Peyer's patch (tissue), 4 donors: ENCODE data around the gene SHISA6.

Experiments used
- POLR2A ChIP-seq, 2 donors: fragments of 450-650 bp; IDR thresholded peaks; one replicate each; pipeline ENCODE4 v1.5.1; 2017; ENCODE audit warnings: antibody characterized with exemption in 2 of 2, mild to moderate bottlenecking in 2 of 2, moderate library complexity in 2 of 2
- TF ChIP-seq, protein P1 (sequence below), 6 experiments: fragments of 450-650 bp in 4 of 6; fragments of 200-600 bp in 2 of 6; sonication (generic) in 1 of 6; IDR thresholded peaks; one replicate each; pipeline ENCODE4 v1.5.1; 2017 to 2019; ENCODE audit warnings: antibody characterized with exemption in 6 of 6, mild to moderate bottlenecking in 3 of 6, moderate library complexity in 1 of 6

DNA sequence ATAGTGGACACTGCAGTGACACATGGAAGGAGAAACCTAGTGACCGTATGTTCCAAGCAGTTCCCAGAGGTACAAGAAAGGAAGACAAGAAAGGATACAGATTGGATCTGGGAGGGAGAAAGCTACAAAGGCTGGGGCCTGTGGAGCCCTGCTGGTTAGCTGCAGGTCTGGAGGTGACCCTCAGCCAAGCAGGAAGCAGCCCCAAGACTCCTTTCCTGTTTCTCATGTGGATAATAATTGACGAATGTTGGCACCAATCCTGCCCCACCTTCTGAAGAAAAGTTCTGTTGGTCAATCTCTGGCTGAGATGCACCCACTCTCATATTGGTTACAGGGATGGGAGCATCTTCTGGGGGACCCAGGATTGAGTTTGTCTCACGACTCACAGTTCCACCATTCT, 99.8 kb downstream of the SHISA6 start:
- TF ChIP-seq, protein P1, sequence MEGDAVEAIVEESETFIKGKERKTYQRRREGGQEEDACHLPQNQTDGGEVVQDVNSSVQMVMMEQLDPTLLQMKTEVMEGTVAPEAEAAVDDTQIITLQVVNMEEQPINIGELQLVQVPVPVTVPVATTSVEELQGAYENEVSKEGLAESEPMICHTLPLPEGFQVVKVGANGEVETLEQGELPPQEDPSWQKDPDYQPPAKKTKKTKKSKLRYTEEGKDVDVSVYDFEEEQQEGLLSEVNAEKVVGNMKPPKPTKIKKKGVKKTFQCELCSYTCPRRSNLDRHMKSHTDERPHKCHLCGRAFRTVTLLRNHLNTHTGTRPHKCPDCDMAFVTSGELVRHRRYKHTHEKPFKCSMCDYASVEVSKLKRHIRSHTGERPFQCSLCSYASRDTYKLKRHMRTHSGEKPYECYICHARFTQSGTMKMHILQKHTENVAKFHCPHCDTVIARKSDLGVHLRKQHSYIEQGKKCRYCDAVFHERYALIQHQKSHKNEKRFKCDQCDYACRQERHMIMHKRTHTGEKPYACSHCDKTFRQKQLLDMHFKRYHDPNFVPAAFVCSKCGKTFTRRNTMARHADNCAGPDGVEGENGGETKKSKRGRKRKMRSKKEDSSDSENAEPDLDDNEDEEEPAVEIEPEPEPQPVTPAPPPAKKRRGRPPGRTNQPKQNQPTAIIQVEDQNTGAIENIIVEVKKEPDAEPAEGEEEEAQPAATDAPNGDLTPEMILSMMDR (IDR thresholded peaks at IDR 0.05), result no peak
- no peak for TF ChIP-seq POLR2A (IDR thresholded peaks at IDR 0.05)
